Body of pancreas (tissue), 4 donors: ENCODE data around the gene ACSM5. TPM values are rescaled to one million over a fixed set of nuclear protein-coding genes. Genes with fewer than 3 reads are reported as not detected.

Experiments used
- ATAC-seq: fragments of 150-250 bp; one replicate; pipeline ENCODE4 v1.9.1; 2016
- DNase-seq, 4 donors: peaks; one replicate each; pipeline ENCODE4 v3.0.0-alpha.2; 2019
- H3K27ac ChIP-seq, 4 donors: fragments of 200-600 bp; sonication (generic); 1 replicate in 3 of 4; 2 replicates in 1 of 4; pipeline versions ENCODE4 v1.5.1 to v1.6.1; 2016 to 2019; ENCODE audit warnings: mild to moderate bottlenecking in 1 of 4, mixed read lengths in 1 of 4, moderate library complexity in 1 of 4
- H3K27me3 ChIP-seq, 2 donors: fragments of 200-600 bp; sonication (generic); one replicate each; pipeline ENCODE4 v1.6.0; 2016; ENCODE audit warnings: mild to moderate bottlenecking in 1 of 2
- H3K36me3 ChIP-seq, 2 donors: fragments of 200-600 bp; sonication (generic); replicated peaks in 1 of 2; 2 replicates each; pipeline ENCODE4 v1.5.1; 2016; ENCODE audit warnings: low read depth in 2 of 2; ENCODE audit not compliant: insufficient read depth in 1 of 2
- H3K4me1 ChIP-seq: fragments of 200-600 bp; sonication (generic); one replicate; pipeline ENCODE4 v1.6.0; 2016
- H3K4me3 ChIP-seq, 2 donors: fragments of 200-600 bp; sonication (generic); 1 replicate in 1 of 2; 2 replicates in 1 of 2; pipeline ENCODE4 v1.5.1; 2016 to 2019
- H3K9me3 ChIP-seq, 3 donors: fragments of 200-600 bp; sonication (generic); 1 replicate in 2 of 3; 2 replicates in 1 of 3; pipeline ENCODE4 v1.5.1; 2016
- CTCF ChIP-seq, 7 experiments: fragments of 450-650 bp in 4 of 7; fragments of 200-600 bp in 3 of 7; sonication (generic) in 3 of 7; IDR thresholded peaks; one replicate each; pipeline ENCODE4 v1.5.1; 2016 to 2019; ENCODE audit warnings: antibody characterized with exemption in 7 of 7
- POLR2A ChIP-seq, 3 donors: fragments of 450-650 bp; IDR thresholded peaks; one replicate each; pipeline ENCODE4 v1.6.1; 2016; ENCODE audit warnings: antibody characterized with exemption in 3 of 3, mild to moderate bottlenecking in 2 of 3
- WGBS, 2 donors: methylation state at CpG; one replicate each; pipeline ENCODE4 v1.1.5; 2017; 5-methylcytosine and 5-hydroxymethylcytosine counted together
- intact Hi-C: fragments of 100-400 bp; cut with DNase I; formaldehyde crosslinking; loops from one replicate; pipeline ENCODE4 v1.15.1; 2023
- total RNA-seq, 2 donors: library from RNA; depleted of rRNA; stranded (reverse); fragments of >200 nt; gene quantifications; one replicate each; pipeline ENCODE4 v1.1.0, GENCODE V29; 2016

Gene ACSM5
- total RNA-seq, 2 donors from 2014 or later, result 2.3 to 11.5 TPM

GRCh38 chr16:20391045-20391444 is 18.3 kb upstream of the ACSM5 start:
- intact Hi-C loops, result no loop called here
- 80% methylated on average over 5 of the region's 5 CpGs for WGBS, 2 donors

GRCh38 chr16:20393801-20394577 is 15.3 kb upstream of the ACSM5 start:
- H3K27ac ChIP-seq, result peak overlapping the region in 2 of 4 donors; percentile 30 to 48
- ATAC-seq (no peak), DNase-seq (peak in 3 of 4 donors; percentile 20 to 41 (median 24))
- intact Hi-C loops, result no loop called here
- peaks cover 8% of the 10 kb centered on the region for H3K4me1 ChIP-seq
- H3K36me3 ChIP-seq, result no peaks in the 10 kb centered on the region
- no peaks in the 10 kb centered on the region for H3K9me3 ChIP-seq
- no peaks in the 10 kb centered on the region for H3K27me3 ChIP-seq
- H3K4me3 ChIP-seq, result no peak overlapping the region
- no peak for TF ChIP-seq CTCF (IDR thresholded peaks at IDR 0.05)
- no peak for TF ChIP-seq POLR2A (IDR thresholded peaks at IDR 0.05)
- WGBS, 2 donors, result 52 to 56% methylated on average over 2 of the region's 2 CpGs

More at GRCh38 chr16:20391045-20391444, 18.3 kb upstream of the ACSM5 start:
- Histone ChIP-seq H3K4me3 (no peak overlapping the region), H3K27me3 (no peaks in the 10 kb centered on the region), H3K27ac (no peak overlapping the region), H3K36me3 (no peaks in the 10 kb centered on the region), H3K4me1 (peaks cover 18% of the 10 kb centered on the region), H3K9me3 (no peaks in the 10 kb centered on the region)
- ATAC-seq (no peak), DNase-seq (no peak)
- no peak for TF ChIP-seq POLR2A (IDR thresholded peaks at IDR 0.05)
- no peak for TF ChIP-seq CTCF (IDR thresholded peaks at IDR 0.05)

GRCh38 chr16:20395946-20396345 is 13.4 kb upstream of the ACSM5 start:
- Histone ChIP-seq H3K27me3 (no peaks in the 10 kb centered on the region), H3K36me3 (no peaks in the 10 kb centered on the region), H3K9me3 (no peaks in the 10 kb centered on the region), H3K27ac (no peak overlapping the region), H3K4me1 (peaks cover 10% of the 10 kb centered on the region), H3K4me3 (no peak overlapping the region)
- TF ChIP-seq POLR2A (IDR thresholded peaks at IDR 0.05) (no peak), CTCF (IDR thresholded peaks at IDR 0.05) (no peak)
- 65 to 98% methylated on average over 2 of the region's 2 CpGs for WGBS, 2 donors
- DNase-seq (no peak), ATAC-seq (no peak)
- intact Hi-C loops, result no loop called here

- TF ChIP-seq POLR2A (IDR thresholded peaks at IDR 0.05), result no peak
- Histone ChIP-seq H3K4me1 (peaks cover 20% of the 10 kb centered on the region), H3K4me3 (no peak overlapping the region), H3K27me3 (no peaks in the 10 kb centered on the region), H3K9me3 (no peaks in the 10 kb centered on the region), H3K27ac (no peak overlapping the region), H3K36me3 (no peaks in the 10 kb centered on the region)
- DNase-seq, result no peak
- ATAC-seq, result no peak
- 96% methylated on average over 7 of the region's 7 CpGs for WGBS, 2 donors
- intact Hi-C loops, result no loop called here
Observed at GRCh38 chr16:20396846-20397467, 12.4 kb upstream of the ACSM5 start.

DNA sequence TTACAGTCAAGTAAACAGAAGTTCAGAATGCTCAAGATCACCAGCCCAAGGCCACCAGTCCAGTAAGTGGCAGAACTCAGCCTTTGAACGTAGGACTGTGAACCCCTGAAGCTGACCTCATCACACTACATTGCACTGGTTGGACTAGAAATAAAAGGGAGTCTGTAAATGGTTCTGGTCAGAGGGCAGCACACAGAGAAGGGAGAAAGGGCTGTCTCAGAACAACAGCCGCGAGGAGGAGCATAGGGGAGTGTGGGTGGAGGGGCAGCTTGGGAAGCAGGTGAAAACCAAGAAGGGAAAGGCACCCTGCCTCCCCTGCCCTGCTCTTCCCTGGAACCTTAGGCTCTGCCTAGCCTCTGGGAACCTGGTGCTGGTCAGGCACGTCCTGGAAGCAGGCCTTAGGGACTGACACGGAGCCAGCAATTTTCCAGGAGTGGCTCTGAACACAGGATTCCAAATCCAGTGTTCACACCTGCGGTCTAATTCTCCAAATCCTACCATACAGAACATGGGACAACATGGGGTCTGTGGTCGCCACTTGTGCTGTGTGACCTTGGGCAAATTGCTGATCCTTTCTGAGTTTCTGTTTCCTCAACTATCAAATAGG is 11.8 kb upstream of the ACSM5 start:
- DNase-seq, result no peak
- Histone ChIP-seq H3K4me3 (no peak overlapping the region), H3K36me3 (no peaks in the 10 kb centered on the region), H3K4me1 (peaks cover 22% of the 10 kb centered on the region), H3K9me3 (no peaks in the 10 kb centered on the region), H3K27ac (no peak overlapping the region), H3K27me3 (no peaks in the 10 kb centered on the region)
- TF ChIP-seq CTCF (IDR thresholded peaks at IDR 0.05) (no peak), POLR2A (IDR thresholded peaks at IDR 0.05) (no peak)
- intact Hi-C loops, result no loop called here
- WGBS, 2 donors, result 84 to 86% methylated on average over 7 of the region's 7 CpGs
- ATAC-seq, result no peak
